WI38 (cell line): ENCODE data around the gene SMAD3.

ENCODE experiments used
- H3K4me3 ChIP-seq: 2 replicates; pipeline ENCODE4 v1.5.1; 2011; ENCODE audit warnings: low read depth, mild to moderate bottlenecking, control low read depth, low read length
- TF ChIP-seq, protein P1 (sequence below): IDR thresholded peaks from 2 replicates; pipeline ENCODE4 v1.5.1; 2012; ENCODE audit warnings: low read depth, mild to moderate bottlenecking, control low read depth, low read length

SMAD3 gene

GRCh38 chr15:67125589-67126502 lies 60.4 kb downstream of the SMAD3 start:
- H3K4me3 ChIP-seq: peak overlapping the region; percentile 57
- TF ChIP-seq, protein P1, sequence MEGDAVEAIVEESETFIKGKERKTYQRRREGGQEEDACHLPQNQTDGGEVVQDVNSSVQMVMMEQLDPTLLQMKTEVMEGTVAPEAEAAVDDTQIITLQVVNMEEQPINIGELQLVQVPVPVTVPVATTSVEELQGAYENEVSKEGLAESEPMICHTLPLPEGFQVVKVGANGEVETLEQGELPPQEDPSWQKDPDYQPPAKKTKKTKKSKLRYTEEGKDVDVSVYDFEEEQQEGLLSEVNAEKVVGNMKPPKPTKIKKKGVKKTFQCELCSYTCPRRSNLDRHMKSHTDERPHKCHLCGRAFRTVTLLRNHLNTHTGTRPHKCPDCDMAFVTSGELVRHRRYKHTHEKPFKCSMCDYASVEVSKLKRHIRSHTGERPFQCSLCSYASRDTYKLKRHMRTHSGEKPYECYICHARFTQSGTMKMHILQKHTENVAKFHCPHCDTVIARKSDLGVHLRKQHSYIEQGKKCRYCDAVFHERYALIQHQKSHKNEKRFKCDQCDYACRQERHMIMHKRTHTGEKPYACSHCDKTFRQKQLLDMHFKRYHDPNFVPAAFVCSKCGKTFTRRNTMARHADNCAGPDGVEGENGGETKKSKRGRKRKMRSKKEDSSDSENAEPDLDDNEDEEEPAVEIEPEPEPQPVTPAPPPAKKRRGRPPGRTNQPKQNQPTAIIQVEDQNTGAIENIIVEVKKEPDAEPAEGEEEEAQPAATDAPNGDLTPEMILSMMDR: no peak

- H3K4me3 ChIP-seq: peak overlapping the region; percentile 57
These were observed 61.3 kb downstream of the SMAD3 start for GRCh38 chr15:67126551-67127330.

DNA sequence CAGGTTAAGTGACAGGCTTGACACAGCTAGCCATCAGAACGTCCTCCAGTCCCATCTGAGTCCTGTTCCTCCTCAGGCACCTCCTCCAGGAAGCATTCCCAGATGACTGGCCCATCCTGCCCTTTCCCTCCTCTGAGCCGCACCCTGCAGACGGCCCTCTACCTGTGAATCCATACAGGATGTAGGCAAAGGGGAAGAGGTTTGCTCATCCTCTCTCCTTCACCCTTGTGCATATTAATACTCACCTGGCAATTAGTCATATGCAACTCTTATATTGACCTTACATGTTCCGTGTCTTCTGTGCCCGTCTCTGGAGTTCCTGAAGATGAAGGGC lies 61.9 kb downstream of the SMAD3 start:
- TF ChIP-seq, protein P1: no peak
- peak overlapping the region; percentile 57; the same call in 1 of the 2 replicates for H3K4me3 ChIP-seq

More at GRCh38 chr15:67126551-67127330, 61.3 kb downstream of the SMAD3 start:
- TF ChIP-seq, protein P1: no peak

DNA sequence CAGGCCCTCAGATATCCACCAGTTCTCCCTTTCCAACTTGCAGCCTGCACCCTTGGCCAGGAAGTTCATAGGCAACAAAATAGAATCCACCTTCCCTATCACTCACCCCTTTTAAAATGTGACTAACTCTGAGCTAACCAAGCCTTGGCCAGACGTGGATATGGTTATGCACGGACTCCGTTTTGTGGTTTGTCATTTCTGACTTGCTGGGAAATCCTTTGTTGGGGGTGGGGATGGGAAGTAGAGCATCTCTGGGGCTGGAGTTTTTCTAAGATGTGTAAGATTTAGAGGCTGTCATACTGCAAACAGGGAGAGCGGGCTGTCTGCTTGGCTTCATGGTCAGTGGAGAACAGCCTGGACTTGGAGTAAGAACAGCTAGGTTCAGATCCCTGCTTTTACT lies 62.6 kb downstream of the SMAD3 start:
- H3K4me3 ChIP-seq: no peak overlapping the region
- TF ChIP-seq, protein P1: no peak

DNA sequence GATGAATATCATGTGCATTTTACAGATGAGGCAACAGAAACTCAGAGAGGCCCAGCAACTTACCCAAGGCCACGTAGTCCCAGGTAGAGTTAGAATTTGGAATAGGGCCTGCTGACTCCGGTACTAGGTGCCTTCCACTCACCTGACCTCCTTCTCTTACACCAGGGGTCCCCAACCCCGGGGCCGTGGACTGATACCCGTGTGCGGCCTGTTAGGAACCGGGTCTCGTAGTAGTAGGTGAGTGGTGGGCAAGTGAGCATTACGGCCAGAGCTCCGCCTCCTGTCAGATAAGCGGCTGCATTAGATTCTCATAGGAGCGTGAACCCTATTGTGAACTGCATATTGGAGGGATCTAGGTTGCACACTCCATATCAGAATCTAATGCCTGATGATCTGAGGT lies 64.8 kb downstream of the SMAD3 start:
- TF ChIP-seq, protein P1: no peak

GRCh38 chr15:67130673-67131601 lies 65.5 kb downstream of the SMAD3 start:
- TF ChIP-seq, protein P1: no peak
- H3K4me3 ChIP-seq: no peak overlapping the region

More for the DNA sequence above, 64.8 kb downstream of the SMAD3 start:
- no peak overlapping the region for H3K4me3 ChIP-seq
